ENCODE measurements around the gene ADCYAP1R1.

DNA sequence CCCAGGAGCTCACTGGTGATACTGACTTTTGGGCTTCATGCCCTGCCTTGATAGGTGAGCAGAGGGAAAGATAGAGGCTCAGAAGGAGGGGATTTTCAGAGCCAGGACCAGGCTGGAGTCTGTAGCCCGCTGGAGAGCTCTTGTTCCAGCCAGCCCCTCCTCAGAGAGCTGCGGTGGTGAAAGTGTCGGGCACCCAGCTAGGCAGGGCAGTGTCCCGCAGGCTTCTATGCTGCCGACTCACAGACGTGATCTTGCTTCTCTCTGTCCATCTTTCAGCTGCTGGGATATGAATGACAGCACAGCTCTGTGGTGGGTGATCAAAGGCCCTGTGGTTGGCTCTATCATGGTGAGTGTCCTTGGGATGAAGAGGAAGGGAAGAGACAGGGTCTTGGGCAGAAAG, 35.2 kb downstream of the ADCYAP1R1 start:
- TF ChIP-seq CTCF (IDR thresholded peaks at IDR 0.05) (no peak), POLR2A (IDR thresholded peaks at IDR 0.05) (no peak)
